GM12873 (cell line): Measurements from ENCODE around the gene CDH13.

Experiments used
- TF ChIP-seq, protein P1 (sequence below): IDR thresholded peaks from 2 replicates; pipeline ENCODE4 v1.5.1; 2012; ENCODE audit warnings: low read depth, mild to moderate bottlenecking, moderate library complexity, low read length, control low read depth; ENCODE audit not compliant: insufficient read depth; ENCODE audit errors: missing control alignments

The CDH13 gene

DNA sequence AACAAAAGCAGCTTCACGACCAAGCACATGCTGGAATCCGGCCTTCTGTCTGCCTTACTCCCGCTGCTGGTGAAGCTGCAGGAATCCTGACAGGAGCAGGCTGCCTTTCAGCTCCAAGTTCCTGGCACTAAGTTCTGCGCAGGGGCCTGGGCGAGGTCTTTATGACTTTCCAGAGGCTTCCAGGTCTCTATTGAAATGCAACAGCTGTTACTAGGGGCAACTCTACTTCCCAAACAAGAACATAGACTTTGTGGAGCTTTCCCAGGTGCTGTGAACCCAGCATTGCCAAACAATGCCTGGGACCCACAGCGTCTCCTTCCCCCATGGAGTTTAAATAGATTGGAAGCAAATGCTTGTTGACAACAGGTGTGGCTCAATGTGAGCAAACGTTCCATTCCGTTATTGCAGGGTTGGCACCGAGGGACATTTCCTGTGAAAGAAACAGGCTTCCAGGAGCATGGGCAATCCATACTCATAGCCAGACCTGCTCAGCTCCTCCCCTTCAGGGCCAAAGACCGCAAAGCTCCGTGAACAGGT is 156.0 kb downstream of the CDH13 start:
- TF ChIP-seq, protein P1, sequence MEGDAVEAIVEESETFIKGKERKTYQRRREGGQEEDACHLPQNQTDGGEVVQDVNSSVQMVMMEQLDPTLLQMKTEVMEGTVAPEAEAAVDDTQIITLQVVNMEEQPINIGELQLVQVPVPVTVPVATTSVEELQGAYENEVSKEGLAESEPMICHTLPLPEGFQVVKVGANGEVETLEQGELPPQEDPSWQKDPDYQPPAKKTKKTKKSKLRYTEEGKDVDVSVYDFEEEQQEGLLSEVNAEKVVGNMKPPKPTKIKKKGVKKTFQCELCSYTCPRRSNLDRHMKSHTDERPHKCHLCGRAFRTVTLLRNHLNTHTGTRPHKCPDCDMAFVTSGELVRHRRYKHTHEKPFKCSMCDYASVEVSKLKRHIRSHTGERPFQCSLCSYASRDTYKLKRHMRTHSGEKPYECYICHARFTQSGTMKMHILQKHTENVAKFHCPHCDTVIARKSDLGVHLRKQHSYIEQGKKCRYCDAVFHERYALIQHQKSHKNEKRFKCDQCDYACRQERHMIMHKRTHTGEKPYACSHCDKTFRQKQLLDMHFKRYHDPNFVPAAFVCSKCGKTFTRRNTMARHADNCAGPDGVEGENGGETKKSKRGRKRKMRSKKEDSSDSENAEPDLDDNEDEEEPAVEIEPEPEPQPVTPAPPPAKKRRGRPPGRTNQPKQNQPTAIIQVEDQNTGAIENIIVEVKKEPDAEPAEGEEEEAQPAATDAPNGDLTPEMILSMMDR: no peak

DNA sequence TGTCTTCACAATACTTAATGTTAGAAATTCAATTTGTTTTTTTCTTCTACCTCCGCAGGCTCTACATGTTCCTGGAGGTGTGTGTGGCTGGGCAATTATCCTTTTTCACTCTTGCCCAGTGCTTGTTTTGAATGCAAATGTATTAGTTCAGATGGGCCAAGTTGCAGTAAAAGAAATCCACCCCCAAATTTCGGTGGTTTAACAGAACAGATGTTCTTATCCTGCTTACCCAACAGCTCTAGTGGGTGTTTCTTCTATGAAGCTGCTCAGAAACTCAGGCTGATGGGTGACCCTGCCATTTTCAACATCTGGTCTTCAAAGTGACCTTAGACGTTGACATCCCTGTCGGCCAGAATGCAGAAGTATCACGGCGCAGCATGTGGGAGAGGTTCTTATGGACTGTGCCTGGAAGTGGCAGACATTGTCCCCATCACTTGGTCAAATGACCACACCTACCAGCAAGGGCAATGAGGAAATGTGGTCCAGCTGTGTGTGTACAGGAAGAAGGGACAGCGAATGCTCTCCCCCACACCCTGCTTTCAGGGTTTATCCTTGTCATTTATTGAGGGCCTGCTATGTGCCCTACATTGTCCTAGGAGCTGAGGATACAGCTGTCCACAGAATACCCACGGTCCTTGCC is 157.3 kb downstream of the CDH13 start:
- TF ChIP-seq, protein P1: no peak

DNA sequence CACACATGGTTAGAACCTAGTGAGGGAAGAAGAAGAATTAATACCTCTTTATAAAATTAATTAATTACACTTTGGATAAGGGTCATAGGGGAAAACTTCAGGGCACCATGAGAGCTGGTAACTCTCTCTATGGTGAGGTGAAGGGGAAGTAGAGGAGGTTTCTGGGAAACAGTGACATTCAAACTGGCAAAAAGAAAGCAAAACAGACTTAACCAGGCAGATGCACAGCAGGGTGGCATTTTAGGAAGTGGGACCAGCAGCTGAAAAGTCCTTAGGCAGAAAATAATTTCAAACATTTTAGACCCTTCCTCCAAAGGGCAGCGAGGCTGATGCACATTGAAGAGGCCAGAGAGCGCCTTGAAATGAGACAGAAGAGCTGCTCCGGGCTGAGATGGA is 157.8 kb downstream of the CDH13 start:
- TF ChIP-seq, protein P1: no peak

DNA sequence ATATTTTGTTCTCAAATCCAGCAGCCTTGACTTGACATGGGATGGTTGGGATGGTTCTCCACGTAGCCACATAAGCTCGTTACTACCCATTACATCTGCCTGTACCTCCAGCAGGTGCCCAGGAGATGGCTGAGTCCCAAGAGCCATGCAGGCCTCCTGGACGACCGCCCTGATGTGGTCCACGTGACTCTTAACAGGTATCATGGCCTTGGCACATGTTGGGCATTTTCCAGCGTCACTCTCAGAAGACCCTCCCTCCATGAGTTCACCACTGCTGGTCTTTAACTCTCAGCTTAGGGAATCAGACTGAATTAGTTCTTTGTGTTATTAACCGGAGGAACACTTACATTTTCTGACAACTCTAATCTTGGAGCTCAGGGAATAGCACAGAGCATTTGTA is 161.5 kb downstream of the CDH13 start:
- TF ChIP-seq, protein P1: no peak

DNA sequence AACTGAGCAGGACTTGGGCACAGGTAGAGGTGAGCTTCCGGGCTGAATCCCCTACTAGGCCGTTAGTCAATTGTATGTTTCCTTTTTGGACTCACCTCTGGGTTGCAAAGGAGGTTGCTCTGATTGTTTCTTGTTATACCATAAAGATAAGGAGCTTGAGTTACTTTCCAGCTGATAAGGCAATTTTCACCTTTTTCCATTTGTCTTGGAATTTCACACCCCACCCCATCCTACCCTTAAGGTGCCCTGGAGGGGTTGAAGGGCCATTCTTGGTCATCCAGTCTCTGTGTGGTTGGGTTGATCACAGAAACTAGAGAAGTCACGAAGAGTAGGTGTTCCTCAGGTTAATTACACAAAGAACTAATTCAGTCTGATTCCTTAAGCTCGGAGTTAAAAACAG is 162.2 kb downstream of the CDH13 start:
- TF ChIP-seq, protein P1: no peak

DNA sequence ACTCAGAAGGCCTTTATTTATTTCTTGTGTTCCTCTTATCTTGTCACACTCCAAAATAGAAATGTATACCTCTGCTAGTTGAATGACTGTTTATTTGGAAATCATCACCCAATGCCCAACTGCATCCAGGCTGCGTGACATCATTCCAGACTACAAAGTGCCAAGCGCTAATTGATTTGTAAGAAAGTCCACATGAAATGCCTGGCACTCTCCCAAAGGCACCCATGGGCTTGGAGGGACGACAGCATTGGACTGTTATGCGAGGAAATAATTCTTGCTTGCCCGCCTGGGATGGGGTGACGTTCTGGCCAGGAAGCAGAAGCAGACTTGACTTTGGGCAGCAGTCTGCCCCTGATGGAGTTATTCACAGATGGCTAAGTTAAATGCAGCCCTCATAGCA is 165.9 kb downstream of the CDH13 start:
- TF ChIP-seq, protein P1: no peak

DNA sequence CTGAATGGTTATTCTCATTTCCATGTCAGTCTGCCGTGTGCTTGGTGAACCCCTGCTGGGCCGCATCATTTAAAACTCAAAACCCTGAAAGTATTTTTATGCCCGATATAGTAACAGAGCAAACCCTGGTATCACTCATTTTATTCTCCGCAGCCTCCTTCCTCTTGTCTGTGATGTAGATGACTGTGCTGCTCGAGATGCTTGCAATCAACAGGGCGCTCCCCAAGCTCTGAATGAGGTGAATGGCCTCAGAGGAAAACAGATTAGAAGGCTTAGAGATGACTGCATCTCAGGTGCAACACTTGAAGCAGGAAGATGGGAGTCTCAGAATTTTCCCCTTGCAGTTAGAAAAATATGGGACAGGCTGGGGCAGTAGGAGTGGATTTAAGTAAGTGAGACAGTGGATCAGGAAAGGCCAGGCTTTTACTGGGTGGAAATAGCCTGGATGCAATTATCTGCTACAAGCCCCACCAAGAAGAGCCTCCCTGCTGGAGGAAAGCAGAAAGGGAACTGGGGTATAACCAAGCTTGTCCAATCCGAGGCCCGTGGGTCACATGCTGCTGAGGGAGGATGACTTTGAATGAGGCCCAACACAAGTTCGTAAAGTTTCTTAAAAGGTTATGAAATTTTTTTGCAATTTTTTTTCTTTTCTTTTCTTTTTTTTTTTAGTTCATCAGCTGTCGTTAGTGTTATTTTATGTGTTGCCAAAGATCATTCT is 166.9 kb downstream of the CDH13 start:
- TF ChIP-seq, protein P1: no peak
